ENCODE measurements around the gene FRMPD2. TPM values are rescaled to one million over a fixed set of nuclear protein-coding genes. Genes with fewer than 3 reads are reported as not detected.

FRMPD2 gene
- total and polyA plus RNA-seq, 2 donors from 2014 or later = 0.34 to 0.47 TPM

- no peak for DNase-seq
- H3K4me1 ChIP-seq (ENCODE audit: control insufficient read depth in 2 of 3, insufficient read depth in 2 of 3, low read depth in 1 of 3, low read length in 3 of 3) = peaks cover 0 to 3% (median 0%) of the 10 kb centered on the region in 3 donors
- FAIRE-seq = no peak
- no peaks in the 10 kb centered on the region for H3K36me3 ChIP-seq (ENCODE audit: control insufficient read depth in 2 of 3, insufficient read depth in 3 of 3, low read length in 3 of 3)
- no peaks in the 10 kb centered on the region for H3K27me3 ChIP-seq (ENCODE audit: control insufficient read depth, insufficient read depth, low read length)
- TF ChIP-seq, protein P1, sequence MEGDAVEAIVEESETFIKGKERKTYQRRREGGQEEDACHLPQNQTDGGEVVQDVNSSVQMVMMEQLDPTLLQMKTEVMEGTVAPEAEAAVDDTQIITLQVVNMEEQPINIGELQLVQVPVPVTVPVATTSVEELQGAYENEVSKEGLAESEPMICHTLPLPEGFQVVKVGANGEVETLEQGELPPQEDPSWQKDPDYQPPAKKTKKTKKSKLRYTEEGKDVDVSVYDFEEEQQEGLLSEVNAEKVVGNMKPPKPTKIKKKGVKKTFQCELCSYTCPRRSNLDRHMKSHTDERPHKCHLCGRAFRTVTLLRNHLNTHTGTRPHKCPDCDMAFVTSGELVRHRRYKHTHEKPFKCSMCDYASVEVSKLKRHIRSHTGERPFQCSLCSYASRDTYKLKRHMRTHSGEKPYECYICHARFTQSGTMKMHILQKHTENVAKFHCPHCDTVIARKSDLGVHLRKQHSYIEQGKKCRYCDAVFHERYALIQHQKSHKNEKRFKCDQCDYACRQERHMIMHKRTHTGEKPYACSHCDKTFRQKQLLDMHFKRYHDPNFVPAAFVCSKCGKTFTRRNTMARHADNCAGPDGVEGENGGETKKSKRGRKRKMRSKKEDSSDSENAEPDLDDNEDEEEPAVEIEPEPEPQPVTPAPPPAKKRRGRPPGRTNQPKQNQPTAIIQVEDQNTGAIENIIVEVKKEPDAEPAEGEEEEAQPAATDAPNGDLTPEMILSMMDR (IDR thresholded peaks at IDR 0.05; ENCODE audit: borderline replicate concordance, extremely low read depth, insufficient read depth) = no peak
- no peak overlapping the region for H3K9ac ChIP-seq (ENCODE audit: low read length in 3 of 3)
- H3K9me3 ChIP-seq (ENCODE audit: control insufficient read depth in 2 of 3, insufficient read depth in 1 of 3, low read length in 3 of 3) = no peaks in the 10 kb centered on the region
- intact Hi-C loops (cut with DNase I) = no loop called here
- H3K27ac ChIP-seq (ENCODE audit: low read depth in 2 of 2, low read length in 2 of 2) = peak overlapping the region; percentile 30 to 32
- H3K4me3 ChIP-seq (ENCODE audit: low read length in 3 of 3) = no peak overlapping the region
Observed at GRCh38 chr10:48205918-48206317, 68.6 kb downstream of the FRMPD2 start.

DNA sequence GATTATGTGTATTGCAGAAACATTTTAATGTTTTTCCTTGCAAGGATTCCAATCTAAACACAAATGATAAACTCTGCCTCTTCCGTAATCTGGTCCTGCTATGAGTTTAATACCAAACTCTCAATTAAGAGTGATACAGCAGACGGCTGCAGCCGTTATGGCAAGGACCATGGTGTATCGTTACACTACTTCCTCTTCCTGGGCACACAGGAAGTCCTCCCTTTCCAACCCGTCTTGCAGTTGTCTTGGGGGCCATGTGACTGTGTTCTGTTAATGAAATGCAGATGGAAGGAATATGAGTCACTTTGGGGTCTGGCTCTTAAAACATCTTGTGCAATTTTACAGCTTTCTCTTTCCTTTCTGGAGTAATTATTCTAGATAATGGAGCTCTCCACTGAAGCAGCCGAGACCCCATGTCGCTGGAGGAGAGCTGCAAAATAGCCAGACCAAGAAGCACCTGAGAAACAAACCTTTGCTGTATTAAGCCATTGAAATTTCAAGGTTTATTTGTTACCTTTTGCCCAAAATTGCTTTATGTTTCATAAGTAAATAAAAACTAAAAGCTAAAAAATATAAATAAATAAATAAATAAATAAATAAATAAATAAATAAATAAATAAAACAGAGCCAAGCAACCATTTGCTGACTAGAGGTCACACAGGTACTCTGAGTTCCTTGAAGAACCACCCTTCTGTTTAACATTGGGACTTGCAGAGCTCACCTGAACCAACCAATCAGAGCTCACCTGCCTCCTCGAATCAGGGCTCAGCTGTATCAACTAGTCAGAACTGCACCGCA lies 74.7 kb downstream of the FRMPD2 start:
- FAIRE-seq (no peak), DNase-seq (no peak)
- no peak overlapping the region for H3K27ac ChIP-seq (ENCODE audit: low read depth in 2 of 2, low read length in 2 of 2)
- H3K27me3 ChIP-seq (ENCODE audit: control insufficient read depth, insufficient read depth, low read length) = no peaks in the 10 kb centered on the region
- TF ChIP-seq, protein P1 (IDR thresholded peaks at IDR 0.05; ENCODE audit: borderline replicate concordance, extremely low read depth, insufficient read depth) = no peak
- intact Hi-C loops (cut with DNase I) = no loop called here
- H3K4me3 ChIP-seq (ENCODE audit: low read length in 3 of 3) = peak overlapping the region in 1 of 3 donors; percentile 26
- H3K9me3 ChIP-seq (ENCODE audit: control insufficient read depth in 2 of 3, insufficient read depth in 1 of 3, low read length in 3 of 3) = no peaks in the 10 kb centered on the region
- H3K9ac ChIP-seq (ENCODE audit: low read length in 3 of 3) = no peak overlapping the region
- no peaks in the 10 kb centered on the region for H3K36me3 ChIP-seq (ENCODE audit: control insufficient read depth in 2 of 3, insufficient read depth in 3 of 3, low read length in 3 of 3)
- no peaks in the 10 kb centered on the region for H3K4me1 ChIP-seq (ENCODE audit: control insufficient read depth in 2 of 3, insufficient read depth in 2 of 3, low read depth in 1 of 3, low read length in 3 of 3)

GRCh38 chr10:48197236-48197899 lies 77.1 kb downstream of the FRMPD2 start:
- intact Hi-C loops (cut with DNase I) = no loop called here
- Histone ChIP-seq H3K9ac (ENCODE audit: low read length in 3 of 3) (no peak overlapping the region), H3K36me3 (ENCODE audit: control insufficient read depth in 2 of 3, insufficient read depth in 3 of 3, low read length in 3 of 3) (no peaks in the 10 kb centered on the region), H3K9me3 (ENCODE audit: control insufficient read depth in 2 of 3, insufficient read depth in 1 of 3, low read length in 3 of 3) (no peaks in the 10 kb centered on the region), H3K27me3 (ENCODE audit: control insufficient read depth, insufficient read depth, low read length) (no peaks in the 10 kb centered on the region), H3K27ac (ENCODE audit: low read depth in 2 of 2, low read length in 2 of 2) (no peak overlapping the region), H3K4me1 (ENCODE audit: control insufficient read depth in 2 of 3, insufficient read depth in 2 of 3, low read depth in 1 of 3, low read length in 3 of 3) (no peaks in the 10 kb centered on the region), H3K4me3 (ENCODE audit: low read length in 3 of 3) (no peak overlapping the region)
- no peak for DNase-seq
- TF ChIP-seq, protein P1 (IDR thresholded peaks at IDR 0.05; ENCODE audit: borderline replicate concordance, extremely low read depth, insufficient read depth) = no peak
- FAIRE-seq = no peak
